ENCODE measurements around the gene MAD1L1.
"Not testable (repeated sequence)": the region's sequence is repeated elsewhere in the genome, so short reads cannot be mapped to it uniquely, and the experiment has no call there.

The MAD1L1 gene

DNA sequence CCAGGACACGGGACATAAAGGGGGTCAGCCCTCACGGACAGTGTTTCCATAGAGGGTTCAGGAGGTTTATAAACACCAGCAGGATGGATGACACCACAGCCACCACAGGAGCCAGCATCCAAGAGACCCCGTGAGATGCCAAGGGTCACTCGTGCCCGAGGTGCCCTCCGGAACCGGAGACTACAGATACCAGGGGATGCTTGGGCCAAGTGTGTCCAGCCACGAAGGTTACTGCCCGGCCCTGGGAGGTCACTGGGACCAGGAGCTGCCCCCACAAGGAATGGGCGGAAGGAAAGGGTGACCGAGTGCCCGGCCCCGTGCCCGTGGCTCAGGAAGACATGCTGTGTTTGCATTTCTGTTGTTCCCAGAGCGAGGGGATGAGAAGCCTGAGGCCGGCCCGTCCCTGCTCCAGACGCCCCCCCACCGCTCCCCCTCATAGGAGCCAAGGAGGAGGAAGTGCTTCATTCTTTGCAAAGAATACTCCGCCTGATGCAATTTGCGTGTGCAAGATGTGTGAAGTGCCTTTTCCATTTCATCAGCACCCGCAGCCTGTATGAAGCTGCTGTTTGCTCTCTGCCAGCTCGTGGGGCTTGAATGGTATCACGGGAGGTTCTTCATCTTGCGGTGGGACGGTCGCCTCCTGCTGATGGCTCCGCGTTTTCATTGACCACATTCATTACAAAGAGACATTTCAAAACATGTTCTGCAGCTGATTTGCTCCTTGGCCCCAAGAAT is 386.2 kb downstream of the MAD1L1 start:
- DNase-seq (ENCODE audit: low read depth in 1 of 2, low spot score in 1 of 2) = no peak

DNA sequence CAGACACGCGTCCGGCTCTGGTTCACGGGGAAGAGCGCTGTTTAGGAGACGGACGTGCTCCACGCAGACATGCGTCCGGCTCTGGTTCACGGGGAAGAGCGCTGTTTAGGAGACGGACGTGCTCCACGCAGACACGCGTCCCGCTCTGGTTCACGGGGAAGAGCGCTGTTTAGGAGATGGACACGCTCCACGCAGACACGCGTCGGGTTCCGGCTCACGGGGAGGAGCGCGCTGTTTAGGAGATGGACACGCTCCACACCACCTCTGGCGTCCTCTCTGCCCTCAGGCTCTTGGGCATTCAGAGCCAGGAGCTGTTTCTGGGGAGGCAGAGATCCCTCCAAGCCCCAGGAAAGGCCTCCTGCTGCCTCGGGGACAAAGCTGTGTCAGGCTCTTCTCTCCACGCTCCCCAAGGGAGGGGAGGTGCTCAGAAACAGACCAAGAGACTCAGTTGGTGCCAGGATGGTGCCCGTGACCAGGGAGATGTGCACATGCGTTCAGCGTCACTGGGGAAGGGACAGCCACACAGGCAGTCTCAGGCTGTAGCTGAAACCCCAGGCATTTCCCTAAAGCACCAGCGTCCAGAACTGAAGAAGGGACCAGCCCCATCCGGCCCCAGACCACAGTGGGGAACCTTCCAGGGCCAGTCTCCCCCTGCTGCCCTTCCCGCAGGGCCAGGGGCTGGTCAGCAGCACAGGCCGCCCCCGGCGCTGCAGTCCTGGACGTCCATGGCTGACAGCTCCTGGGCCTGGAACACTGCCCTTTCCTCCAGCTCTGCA is 387.0 kb downstream of the MAD1L1 start:
- DNase-seq (ENCODE audit: low read depth in 1 of 2, low spot score in 1 of 2) = no peak

DNA sequence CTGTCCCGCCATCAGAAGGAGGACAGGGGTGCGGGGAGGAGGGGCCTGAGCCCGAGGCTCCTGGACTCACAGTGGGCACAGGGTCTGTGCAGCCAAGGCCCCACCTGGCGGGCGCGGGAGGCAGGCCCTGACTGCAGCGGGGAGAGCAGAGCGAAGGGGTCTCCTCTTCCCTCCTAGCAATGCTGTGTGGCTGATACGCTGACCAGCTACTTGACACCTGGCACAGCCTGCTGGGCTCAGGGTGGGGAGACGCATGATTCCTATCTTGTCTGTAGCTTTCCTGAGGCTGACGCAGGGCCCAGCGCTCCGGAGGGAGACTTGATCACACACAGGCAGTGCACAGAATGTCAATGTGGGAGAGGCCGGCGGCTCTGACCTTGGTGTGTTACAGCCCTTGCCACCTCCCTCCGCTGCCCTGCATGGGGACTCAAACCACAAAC is 387.8 kb downstream of the MAD1L1 start:
- DNase-seq (ENCODE audit: low read depth in 1 of 2, low spot score in 1 of 2) = no peak

DNA sequence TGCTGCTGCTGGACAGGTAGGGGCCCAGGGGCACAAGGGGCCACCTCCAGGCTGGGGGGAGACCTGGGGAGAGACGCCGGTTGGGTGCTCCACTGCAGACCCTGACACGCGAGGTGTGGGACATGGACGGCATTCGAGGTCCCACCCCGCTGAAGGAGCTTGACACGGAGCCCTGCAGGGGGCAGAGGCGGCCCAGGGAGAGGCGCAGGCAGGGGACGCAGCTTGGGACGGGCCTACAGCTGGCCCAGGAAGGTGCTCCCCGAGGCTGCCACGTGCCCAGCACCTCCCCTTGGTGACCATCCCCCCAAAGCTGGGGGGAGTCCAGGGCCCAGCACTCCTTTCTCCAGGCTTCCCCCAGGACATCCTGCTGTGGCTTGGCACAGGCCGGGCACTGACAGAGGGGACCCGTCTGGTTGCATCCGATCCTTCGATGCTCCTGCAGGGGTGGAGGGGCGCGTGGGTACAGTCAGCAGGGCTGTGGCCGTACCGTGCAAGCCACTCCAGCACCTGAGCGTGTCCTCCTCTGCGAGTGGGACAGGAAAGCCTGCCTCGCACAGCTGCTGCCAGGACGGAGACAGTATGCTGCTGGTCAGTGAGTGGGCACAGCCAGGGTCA is 388.3 kb downstream of the MAD1L1 start:
- no peak for DNase-seq (ENCODE audit: low read depth in 1 of 2, low spot score in 1 of 2)

DNA sequence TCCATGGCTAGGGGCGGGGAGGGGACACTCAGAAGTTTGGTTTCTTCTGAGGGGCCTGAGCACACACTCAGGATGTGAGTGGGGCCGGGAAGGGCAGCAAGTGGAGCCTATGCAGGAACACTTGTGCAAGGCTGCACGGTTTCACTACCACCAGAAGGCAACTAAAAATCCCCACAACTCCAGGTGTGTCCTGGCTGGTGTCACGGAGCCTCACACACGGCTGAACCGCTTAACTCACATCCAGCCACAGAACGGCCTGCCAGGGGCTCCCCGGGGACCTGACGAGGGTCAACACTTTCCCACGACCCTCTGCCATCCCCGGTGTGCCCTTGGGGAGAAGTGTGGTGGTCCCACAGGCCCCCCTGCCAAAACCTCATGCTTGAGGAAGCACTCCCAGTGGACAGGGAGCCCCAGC is 388.8 kb downstream of the MAD1L1 start:
- no peak for DNase-seq (ENCODE audit: low read depth in 1 of 2, low spot score in 1 of 2)

DNA sequence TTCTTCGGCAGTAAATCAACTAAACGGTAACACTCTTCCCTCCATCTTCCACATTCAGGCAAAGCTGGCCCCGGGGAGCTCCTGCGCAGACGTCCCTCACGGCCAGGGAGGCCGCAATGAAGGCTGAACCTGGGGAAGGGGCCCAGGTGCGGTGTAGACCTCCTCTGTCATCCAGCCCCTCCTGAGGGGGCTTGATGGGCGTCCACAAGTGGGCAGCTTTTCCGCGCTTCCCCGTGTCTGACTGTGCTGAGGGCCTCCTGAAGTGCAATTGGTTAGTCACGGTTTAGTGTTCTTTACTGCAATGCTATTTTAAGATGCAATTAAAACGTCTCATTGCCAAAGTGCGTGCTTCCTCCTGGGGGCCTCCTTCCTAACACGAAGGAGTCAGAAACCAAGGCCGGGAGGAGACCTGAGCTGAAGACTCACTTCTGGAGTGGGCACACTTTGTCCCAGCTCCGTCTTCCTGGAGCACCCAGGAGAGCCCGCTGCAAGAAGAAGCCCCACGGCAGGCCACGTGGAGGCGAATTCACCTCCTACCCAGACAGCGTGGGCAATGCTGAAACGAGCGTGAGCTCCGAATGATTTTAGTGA is 389.4 kb downstream of the MAD1L1 start:
- no peak for DNase-seq (ENCODE audit: low read depth in 1 of 2, low spot score in 1 of 2)

DNA sequence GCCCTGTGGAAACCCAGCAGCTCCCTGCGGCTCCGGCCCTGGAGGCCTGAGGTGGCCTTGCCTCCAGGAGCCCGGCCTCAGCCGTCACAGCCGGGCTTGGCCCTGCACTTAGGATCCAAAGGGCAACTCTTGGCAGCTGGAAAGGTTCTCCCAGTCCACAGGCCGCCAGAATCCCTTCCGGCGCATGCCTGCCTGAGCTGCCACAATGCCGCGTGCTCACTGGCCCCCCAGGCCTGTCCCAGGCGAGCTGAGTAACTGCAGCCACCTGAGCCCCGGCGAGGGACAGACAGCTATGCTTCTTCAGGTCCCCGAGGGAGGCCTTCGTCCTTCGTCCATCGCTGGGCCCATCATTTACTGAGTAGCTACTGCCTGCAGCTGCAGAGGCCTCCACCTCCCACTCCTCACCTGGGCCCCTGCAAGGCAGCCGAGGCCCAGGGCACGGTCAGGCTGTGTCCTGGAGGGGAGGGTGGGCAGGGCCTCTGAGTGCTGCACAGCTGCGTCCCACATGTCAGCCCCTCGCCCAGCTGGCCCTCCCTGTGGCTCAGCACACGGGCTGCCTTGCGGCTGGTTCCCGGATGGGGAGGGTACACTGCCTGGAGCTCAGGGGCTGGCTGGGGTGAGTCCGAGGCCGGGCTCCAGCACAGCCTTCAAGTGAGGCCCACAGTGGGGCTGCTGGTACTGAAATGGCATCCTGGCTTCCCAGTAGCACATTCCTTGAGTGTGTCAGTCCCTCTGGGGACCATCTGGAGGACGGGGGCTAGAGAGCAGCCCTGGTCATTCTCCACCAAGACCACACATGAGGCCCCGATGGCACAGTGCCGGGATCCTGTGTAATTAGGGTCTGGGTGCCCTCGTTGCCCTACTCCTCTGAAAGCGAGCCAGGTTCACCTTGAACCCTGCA is 390.2 kb downstream of the MAD1L1 start:
- no peak for DNase-seq (ENCODE audit: low read depth in 1 of 2, low spot score in 1 of 2)

DNA sequence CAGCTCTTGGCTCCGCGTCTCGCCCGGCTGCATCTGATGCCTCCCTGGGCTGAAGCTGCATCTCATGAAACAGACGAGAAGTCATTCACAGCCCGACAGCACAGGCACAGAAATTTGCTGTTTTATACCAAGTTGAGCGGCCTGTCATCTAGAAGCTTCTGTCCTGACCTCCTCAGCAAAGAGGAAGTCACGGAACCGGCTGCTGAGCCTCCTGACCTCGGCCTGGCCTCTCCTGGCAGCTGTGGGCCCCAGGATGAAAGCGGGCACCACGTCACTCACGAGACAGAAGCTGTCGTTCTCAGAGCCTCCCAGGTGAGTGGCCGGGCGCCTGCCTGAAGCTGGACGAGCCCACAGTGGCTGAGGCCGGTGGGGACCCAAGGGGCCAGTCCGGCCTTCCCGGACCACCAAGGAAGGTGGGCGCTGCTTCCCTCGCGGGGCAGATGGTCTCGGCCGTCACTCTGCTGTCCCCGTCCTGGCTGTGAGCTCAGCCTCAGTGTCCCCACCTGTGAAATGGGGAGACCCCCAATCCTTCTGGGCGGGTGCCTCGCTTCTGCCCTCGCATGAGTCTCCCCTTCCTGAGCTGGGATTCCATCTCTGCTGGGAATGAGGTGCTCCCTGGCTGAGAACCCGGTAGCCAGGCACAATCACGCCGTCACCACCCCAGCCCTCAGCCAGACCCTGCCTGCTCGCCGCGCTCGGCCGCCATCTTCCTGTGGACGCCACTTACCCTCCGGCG is 391.3 kb downstream of the MAD1L1 start:
- DNase-seq (ENCODE audit: low read depth in 1 of 2, low spot score in 1 of 2) = not testable (repeated sequence)

DNA sequence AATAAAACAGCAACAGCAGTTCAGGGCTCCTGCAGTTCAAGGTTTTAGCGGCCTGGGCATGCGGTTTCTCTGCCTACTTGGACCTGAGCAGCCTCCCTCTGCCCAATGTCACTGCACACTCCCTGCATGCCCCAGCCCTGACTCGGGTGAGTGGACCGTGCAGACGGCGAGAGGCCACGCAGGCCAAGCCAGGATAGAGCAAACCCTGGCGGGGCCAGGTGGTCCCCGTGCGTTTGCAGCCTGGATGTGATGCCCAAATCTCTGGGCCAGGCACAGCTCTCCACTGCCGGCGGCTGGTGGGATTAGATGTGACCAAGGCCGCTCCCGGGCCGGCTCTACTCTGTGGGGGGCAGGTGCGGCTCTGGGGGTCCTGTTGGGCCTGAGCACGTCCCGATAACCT is 392.0 kb downstream of the MAD1L1 start:
- not testable (repeated sequence) for DNase-seq (ENCODE audit: low read depth in 1 of 2, low spot score in 1 of 2)

DNA sequence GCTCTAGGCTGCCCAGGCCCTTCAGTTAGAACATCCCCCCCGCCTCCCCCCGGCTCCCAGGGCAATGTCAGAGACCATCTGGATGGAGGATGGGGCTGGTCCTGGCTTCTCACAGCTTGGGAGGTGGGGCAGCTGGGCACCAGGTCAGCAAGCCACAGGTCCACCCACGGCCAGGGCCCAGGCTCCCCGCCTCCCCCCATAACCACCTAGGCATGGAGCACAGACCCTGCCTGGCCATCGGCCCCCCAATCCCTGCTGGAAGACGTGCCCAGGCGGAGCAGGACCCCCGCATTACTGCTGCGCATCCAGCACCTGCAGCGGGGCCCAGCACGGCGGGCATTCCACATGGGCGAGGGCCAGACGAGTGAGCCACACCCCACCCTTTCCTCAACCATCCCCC is 393.0 kb downstream of the MAD1L1 start:
- DNase-seq (ENCODE audit: low read depth in 1 of 2, low spot score in 1 of 2) = no peak

DNA sequence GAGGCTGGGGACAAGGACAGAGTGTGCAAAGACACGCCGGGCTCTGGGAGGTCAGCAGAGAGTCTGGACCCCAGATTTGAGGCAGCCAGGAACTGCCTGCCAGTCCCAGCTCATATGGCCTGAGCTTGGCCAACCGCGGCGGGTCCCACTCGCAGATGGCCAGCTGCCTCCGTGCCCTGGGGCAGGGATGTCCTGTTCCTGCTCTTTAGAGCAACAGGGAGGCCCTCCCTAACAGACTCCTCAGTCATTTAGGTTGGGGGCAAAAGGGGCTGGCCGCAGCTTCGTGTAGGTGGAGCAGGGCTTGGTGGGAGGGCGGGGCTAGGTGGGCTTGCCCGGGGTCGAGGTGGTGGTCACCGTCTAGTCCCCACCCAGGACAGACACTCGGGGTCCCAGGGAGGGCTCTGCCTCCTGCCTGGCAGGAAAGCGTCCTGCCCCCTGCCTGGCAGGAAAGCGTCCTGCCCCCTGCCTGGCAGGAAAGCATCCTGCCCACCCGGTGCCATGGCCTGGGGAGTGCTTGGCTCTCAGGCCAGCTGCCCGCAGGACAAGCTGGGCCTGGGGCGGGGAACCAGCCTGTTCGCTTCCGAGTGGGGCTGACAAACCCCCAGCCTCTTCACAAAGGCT is 393.7 kb downstream of the MAD1L1 start:
- DNase-seq (ENCODE audit: low read depth in 1 of 2, low spot score in 1 of 2) = not testable (repeated sequence)

DNA sequence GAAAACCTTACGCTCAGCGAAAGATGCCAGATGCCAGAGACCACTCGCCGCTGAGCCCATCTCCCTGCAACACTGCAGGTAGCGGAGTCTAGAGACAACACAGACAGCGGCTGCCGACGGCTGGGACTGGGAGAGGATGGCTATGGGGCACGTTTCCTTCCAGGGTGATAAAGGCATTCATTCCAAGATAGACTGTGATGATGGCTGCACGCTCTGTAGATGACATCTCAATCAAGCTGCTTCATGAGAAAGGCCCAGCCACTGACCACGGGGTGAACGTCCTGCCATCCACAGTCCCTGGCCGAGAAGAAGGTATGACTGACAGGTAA is 394.2 kb downstream of the MAD1L1 start:
- not testable (repeated sequence) for DNase-seq (ENCODE audit: low read depth in 1 of 2, low spot score in 1 of 2)

DNA sequence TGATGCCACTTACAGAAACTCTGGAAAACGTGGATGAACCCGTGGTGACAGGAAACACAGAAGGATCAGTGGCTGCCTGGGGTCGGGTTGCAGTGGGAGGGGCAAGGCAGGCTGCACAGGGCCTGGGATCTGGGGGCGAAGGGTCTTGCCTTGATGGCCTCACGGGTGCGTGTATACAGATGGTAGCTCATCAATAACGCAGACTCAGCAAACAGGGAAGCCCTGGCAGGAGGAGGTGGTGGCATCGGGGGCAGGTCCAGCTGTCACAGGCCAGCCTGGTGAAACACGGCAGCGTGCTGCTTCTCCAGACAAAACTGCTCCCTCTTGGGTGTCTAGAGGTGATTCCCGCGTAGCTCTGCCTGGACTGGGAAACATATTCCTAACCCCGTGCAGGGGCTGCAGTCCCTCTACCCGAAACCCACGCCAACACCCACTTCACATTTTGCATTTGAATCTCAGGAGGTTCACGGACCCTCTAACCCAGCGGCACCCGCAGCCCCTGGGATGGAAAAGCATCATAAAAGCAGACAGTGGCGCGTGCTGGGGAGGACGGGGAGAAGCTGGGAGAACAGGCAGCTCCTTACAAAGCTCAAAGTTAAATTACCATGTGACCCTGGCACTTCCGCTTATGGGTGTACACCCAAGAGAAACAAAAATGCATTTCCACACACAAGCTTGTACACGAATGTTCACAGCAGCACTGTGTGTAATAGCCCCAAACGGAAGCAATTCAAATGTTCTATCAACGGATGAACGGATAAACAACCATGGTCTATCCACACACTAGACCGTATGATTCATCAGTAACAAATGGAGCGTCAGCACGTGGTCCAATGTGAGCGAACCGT is 394.8 kb downstream of the MAD1L1 start:
- not testable (repeated sequence) for DNase-seq (ENCODE audit: low read depth in 1 of 2, low spot score in 1 of 2)

DNA sequence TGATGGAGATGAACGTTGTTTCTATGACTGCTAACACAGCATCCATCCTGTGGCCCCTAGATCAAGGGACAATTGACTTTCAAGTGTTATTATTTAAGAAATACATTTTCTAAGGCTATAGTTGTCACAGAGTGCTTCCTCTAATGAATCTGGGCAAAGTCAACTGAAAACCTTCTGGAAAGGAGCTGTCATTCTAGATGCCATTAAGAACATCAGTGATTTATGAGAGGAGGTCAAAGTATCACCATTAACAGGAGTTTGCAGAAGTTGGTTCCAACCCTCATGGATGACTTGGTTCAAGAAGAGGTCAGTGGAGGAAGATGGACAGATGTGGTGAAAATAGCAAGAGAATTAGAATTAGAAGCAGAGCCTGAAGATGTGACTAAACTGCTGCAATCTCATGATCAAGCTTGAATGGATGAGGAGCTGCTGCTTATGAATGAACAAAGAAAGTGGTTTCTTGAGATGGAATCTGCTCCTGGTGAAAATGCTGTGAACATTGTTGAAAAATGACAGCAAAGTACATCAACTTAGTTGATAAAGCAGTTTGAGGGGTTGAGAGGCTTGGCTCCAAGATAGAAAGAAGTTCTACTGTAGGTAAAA is 400.7 kb downstream of the MAD1L1 start:
- not testable (repeated sequence) for DNase-seq (ENCODE audit: low read depth in 1 of 2, low spot score in 1 of 2)

DNA sequence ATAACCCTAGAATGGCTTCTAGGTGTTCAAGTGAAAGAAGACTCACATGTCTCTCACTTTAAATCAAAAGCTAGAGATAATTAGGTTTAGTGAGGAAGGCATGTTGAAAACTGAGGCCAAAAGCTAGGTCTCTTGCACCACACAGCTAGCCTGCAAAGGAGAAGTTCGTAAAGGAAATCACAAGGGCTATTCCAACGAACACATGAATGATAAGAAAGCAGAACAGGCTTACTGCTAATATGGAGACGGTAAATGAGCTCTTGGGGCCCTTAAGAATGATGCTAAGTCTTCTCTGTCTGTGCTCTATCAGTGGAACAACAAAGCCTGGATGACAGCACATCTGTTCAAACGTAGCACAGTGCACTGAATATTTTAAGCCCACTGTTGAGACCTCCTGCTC is 401.3 kb downstream of the MAD1L1 start:
- not testable (repeated sequence) for DNase-seq (ENCODE audit: low read depth in 1 of 2, low spot score in 1 of 2)

DNA sequence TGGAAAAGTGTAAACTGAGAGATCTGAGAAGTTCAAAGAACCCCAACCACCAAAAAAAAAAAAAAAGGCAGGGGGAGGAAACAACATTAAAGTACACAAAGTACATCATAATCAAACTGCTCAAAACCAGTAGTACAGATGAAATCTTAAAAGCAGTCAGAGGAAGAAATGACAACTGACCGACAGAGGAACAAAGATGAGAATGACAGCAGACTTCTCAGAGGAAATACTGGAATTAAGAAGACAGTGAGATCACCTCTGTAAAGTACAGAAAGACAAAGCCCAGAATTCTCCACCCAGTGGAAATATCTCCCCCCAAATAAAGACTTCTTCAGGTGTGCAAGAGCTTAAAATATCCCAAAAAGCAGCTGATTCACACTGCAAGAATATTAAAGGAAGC is 403.1 kb downstream of the MAD1L1 start:
- DNase-seq (ENCODE audit: low read depth in 1 of 2, low spot score in 1 of 2) = not testable (repeated sequence)

DNA sequence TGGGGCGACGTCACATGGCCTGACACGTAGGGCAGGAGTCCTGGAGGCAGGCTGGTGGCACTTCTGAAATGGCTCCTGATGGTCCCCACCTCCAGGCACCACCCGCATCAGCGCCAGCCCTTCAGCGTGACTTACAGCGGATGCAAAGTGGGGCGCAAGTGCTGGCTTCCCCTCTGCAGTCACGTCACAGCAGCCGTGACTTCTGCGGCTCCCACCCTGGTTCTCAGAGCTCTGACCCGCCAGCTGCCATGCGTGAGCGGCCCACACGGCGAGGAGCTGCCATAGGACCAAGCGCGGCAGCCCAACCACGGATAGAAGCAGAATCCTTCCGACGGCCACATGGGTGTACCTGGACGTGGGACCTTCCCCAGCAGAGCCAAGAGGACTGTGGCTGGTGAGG is 403.6 kb downstream of the MAD1L1 start:
- no peak for DNase-seq (ENCODE audit: low read depth in 1 of 2, low spot score in 1 of 2)

DNA sequence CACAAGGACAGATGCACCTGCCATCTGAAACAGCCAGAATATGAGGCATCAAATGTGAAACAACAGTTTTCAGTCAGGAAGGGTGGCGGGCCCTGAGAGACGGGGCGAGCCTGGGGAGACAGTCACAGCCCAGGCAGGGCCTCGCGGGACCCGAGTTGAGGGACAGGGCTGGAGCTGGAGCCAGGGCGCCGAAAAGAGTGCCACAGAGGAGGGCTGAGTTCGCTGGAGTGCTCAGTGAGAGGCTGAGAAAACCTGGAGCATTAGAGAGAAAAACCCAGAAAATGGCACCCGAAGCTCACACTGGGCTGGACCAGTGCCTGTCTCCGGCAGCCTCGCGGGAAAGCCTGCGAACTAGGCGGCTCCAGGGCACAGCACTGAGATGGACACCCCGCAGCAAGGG is 404.6 kb downstream of the MAD1L1 start:
- not testable (repeated sequence) for DNase-seq (ENCODE audit: low read depth in 1 of 2, low spot score in 1 of 2)

All from stimulated activated CD4-positive, alpha-beta T cell treated with anti-CD3 and anti-CD28 coated beads, Interleukin-15, amount 100 ng/mL, for 1 hour (primary cell).